ENCODE results near the gene ARID4A.
"Not testable (repeated sequence)": the region's sequence is repeated elsewhere in the genome, so short reads cannot be mapped to it uniquely, and the experiment has no call there.

DNA sequence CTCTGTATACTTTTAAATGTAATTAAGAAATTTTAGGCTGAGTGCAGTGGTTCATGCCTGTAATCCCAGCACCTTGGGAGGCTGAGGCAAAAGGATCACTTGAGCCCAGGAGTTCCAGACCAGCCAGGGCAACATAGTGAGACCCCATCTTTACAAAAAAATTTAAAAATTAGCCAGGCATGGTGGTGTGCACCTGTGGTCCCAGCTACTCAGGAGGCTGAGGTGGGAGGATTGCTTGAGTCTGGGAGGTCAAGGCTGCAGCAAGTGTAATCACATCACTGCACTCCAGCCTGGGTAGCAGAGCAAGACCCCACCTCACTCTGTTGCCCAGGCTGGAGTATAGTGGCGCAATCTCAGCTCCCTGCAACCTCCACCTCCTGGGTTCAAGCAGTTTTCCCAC, 63.9 kb downstream of the ARID4A start:
- TF ChIP-seq, protein P1, sequence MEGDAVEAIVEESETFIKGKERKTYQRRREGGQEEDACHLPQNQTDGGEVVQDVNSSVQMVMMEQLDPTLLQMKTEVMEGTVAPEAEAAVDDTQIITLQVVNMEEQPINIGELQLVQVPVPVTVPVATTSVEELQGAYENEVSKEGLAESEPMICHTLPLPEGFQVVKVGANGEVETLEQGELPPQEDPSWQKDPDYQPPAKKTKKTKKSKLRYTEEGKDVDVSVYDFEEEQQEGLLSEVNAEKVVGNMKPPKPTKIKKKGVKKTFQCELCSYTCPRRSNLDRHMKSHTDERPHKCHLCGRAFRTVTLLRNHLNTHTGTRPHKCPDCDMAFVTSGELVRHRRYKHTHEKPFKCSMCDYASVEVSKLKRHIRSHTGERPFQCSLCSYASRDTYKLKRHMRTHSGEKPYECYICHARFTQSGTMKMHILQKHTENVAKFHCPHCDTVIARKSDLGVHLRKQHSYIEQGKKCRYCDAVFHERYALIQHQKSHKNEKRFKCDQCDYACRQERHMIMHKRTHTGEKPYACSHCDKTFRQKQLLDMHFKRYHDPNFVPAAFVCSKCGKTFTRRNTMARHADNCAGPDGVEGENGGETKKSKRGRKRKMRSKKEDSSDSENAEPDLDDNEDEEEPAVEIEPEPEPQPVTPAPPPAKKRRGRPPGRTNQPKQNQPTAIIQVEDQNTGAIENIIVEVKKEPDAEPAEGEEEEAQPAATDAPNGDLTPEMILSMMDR (IDR thresholded peaks at IDR 0.05; ENCODE audit: poor library complexity) = not testable (repeated sequence)
- not testable (repeated sequence) for TF ChIP-seq EZH2 (IDR thresholded peaks at IDR 0.05; ENCODE audit: borderline replicate concordance)

Data from hepatocyte (in vitro differentiated cells).